ENCODE results near the gene MAPK8IP3.

- TF ChIP-seq CTCF (IDR thresholded peaks at IDR 0.05; ENCODE audit: low read length): no peak
- no peak for TF ChIP-seq EZH2 (optimal IDR thresholded peaks at IDR 0.05; ENCODE audit: low read depth, low read length)
These were observed 36.3 kb upstream of the MAPK8IP3 start for GRCh38 chr16:1669698-1670097.
